ENCODE data around the gene RNF123.
A peak's percentile ranks its signal among the peaks of the same experiment; 100 is the strongest.

Gene RNF123

GRCh38 chr3:49750056-49750455, 60.7 kb downstream of the RNF123 start:
- DNase-seq (ENCODE audit: low read depth): no peak

- DNase-seq (ENCODE audit: low read depth): no peak
Measured at GRCh38 chr3:49751501-49751900, 62.1 kb downstream of the RNF123 start.

- DNase-seq (ENCODE audit: low read depth): no peak
Measured at GRCh38 chr3:49754536-49754935, 65.2 kb downstream of the RNF123 start.

- no peak for DNase-seq (ENCODE audit: low read depth)
Measured at GRCh38 chr3:49756036-49756435, 66.7 kb downstream of the RNF123 start.

- no peak for DNase-seq (ENCODE audit: low read depth)
Measured at GRCh38 chr3:49757197-49757596, 67.8 kb downstream of the RNF123 start.

- peak; percentile 69 for DNase-seq (ENCODE audit: low read depth)
Measured at GRCh38 chr3:49759226-49759625, 69.9 kb downstream of the RNF123 start.

GRCh38 chr3:49761661-49762060, 72.3 kb downstream of the RNF123 start:
- peak; percentile 61 for DNase-seq (ENCODE audit: low read depth)

GRCh38 chr3:49763981-49764380, 74.6 kb downstream of the RNF123 start:
- no peak for DNase-seq (ENCODE audit: low read depth)

GRCh38 chr3:49769286-49769915, 80.0 kb downstream of the RNF123 start:
- no peak for DNase-seq (ENCODE audit: low read depth)

GRCh38 chr3:49769926-49770325, 80.6 kb downstream of the RNF123 start:
- DNase-seq (ENCODE audit: low read depth): no peak
